ENCODE measurements around the gene RPUSD1. TPM values are rescaled to one million over a fixed set of nuclear protein-coding genes. Genes with fewer than 3 reads are reported as not detected.

The RPUSD1 gene
- total and polyA plus RNA-seq, 9 donors: 11.1 to 18.6 (median 15.4) TPM; not detected in 1

- Histone ChIP-seq H3K27ac (no peak overlapping the region), H3K27me3 (no peaks in the 10 kb centered on the region), H3K9me3 (no peaks in the 10 kb centered on the region), H3K4me3 (no peak overlapping the region), H3K4me1 (ENCODE audit: insufficient read depth) (no peaks in the 10 kb centered on the region), H3K36me3 (no peaks in the 10 kb centered on the region)
- no peak for DNase-seq
- WGBS, 3 donors: 83 to 84% (median 83%) methylated on average over 18 of the region's 18 CpGs
- intact Hi-C loops (cut with DNase I): no loop called here
- TF ChIP-seq CTCF (IDR thresholded peaks at IDR 0.05) (no peak), POLR2A (IDR thresholded peaks at IDR 0.05) (no peak), EP300 (IDR thresholded peaks at IDR 0.05) (no peak)
Measured at GRCh38 chr16:772959-773358, 15.2 kb downstream of the RPUSD1 start.

GRCh38 chr16:770411-770810, 17.8 kb downstream of the RPUSD1 start:
- H3K4me3 ChIP-seq: no peak overlapping the region
- TF ChIP-seq EP300 (IDR thresholded peaks at IDR 0.05) (no peak), CTCF (IDR thresholded peaks at IDR 0.05) (no peak), POLR2A (IDR thresholded peaks at IDR 0.05) (no peak)
- intact Hi-C loops (cut with DNase I): no loop called here
- no peaks in the 10 kb centered on the region for H3K36me3 ChIP-seq
- no peaks in the 10 kb centered on the region for H3K4me1 ChIP-seq (ENCODE audit: insufficient read depth)
- no peak overlapping the region for H3K27ac ChIP-seq
- no peak for DNase-seq
- no peaks in the 10 kb centered on the region for H3K27me3 ChIP-seq
- WGBS, 3 donors: 62 to 84% (median 70%) methylated on average over 7 to 13 of the region's 13 CpGs
- no peaks in the 10 kb centered on the region for H3K9me3 ChIP-seq

DNA sequence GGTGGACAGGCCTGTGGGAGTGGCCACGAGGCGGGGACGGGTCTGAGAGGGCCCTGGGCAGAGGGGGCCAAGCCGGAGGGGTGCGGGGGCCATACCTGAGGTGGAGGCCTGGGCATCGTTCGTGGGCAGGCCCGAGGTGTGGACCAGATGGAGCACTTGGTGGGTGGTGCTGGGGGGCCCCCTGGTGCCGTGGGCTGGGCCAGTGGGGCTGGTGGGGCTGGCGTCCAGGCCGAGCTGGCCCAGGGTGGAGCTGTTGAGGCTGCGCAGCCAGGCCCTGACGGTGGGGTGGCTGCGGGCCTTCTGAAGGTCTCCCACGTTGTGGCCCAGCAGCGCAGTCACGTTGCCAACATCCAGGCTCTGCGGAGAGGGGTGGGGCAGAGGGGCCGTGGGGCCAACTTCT, 18.2 kb downstream of the RPUSD1 start:
- 69 to 72% (median 70%) methylated on average over 19 of the region's 19 CpGs for WGBS, 3 donors
- no peak for TF ChIP-seq EP300 (IDR thresholded peaks at IDR 0.05)
- DNase-seq: no peak
- no peak overlapping the region for H3K27ac ChIP-seq
- intact Hi-C loops (cut with DNase I): no loop called here
- no peaks in the 10 kb centered on the region for H3K4me1 ChIP-seq (ENCODE audit: insufficient read depth)
- H3K9me3 ChIP-seq: no peaks in the 10 kb centered on the region
- H3K27me3 ChIP-seq: no peaks in the 10 kb centered on the region
- H3K4me3 ChIP-seq: no peak overlapping the region
- no peaks in the 10 kb centered on the region for H3K36me3 ChIP-seq

DNA sequence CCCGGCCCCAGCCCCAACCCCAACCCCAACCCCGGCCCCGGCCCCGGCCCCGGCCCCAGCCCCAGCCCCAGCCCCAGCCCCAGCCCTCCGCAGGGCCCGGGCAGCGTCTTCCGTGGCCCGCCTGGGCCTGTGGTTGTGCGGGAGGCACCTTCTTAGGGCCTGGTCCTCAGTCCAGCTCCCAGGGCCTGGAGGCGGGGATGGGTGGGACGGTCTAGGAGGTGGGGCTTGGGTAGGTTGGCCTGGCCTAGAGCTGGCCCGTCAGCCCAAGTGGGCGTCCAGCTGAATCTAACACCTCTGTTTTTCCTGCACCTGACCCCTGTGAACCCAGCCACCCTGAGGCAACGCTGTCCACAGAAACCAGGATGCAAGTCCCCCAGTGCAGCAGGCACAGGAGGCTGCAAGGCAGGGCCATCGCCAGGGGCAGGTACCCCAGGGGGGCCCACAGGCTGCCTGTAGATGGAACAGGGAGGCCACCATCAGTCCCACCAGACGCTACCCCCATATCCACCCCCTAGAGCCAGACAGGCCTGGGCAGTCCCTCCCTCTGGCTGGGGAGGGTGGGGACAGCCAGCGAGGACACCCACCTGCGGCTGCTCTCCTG, 18.9 kb downstream of the RPUSD1 start:
- 70 to 77% (median 76%) methylated on average over 16 to 20 of the region's 20 CpGs for WGBS, 3 donors
- intact Hi-C loops (cut with DNase I): no loop called here
- TF ChIP-seq POLR2A (IDR thresholded peaks at IDR 0.05) (no peak), EP300 (IDR thresholded peaks at IDR 0.05) (no peak), CTCF (IDR thresholded peaks at IDR 0.05) (no peak)
- no peaks in the 10 kb centered on the region for H3K27me3 ChIP-seq
- no peak overlapping the region for H3K27ac ChIP-seq
- no peak overlapping the region for H3K4me3 ChIP-seq
- H3K9me3 ChIP-seq: no peaks in the 10 kb centered on the region
- H3K36me3 ChIP-seq: no peaks in the 10 kb centered on the region
- no peaks in the 10 kb centered on the region for H3K4me1 ChIP-seq (ENCODE audit: insufficient read depth)
- no peak for DNase-seq

GRCh38 chr16:768428-768827, 19.8 kb downstream of the RPUSD1 start:
- Histone ChIP-seq H3K9me3 (no peaks in the 10 kb centered on the region), H3K4me3 (no peak overlapping the region), H3K4me1 (ENCODE audit: insufficient read depth) (no peaks in the 10 kb centered on the region), H3K27me3 (no peaks in the 10 kb centered on the region), H3K27ac (no peak overlapping the region), H3K36me3 (no peaks in the 10 kb centered on the region)
- WGBS, 3 donors: 71 to 83% (median 74%) methylated on average over 19 to 21 of the region's 21 CpGs
- no peak for DNase-seq
- intact Hi-C loops (cut with DNase I): no loop called here
- TF ChIP-seq EP300 (IDR thresholded peaks at IDR 0.05) (no peak), CTCF (IDR thresholded peaks at IDR 0.05) (no peak), POLR2A (IDR thresholded peaks at IDR 0.05) (no peak)
